HepG2 (cell line): Measurements from ENCODE around the gene MAP1LC3A. TPM values are rescaled to one million over a fixed set of nuclear protein-coding genes. Genes with fewer than 3 reads are reported as not detected.

Experiments used
- ATAC-seq: fragments of 200-7000 bp; cut with Tn5 transposase; 3 replicates; pipeline ENCODE4 v1.9.1; 2020; ENCODE audit warnings: mild to moderate bottlenecking, moderate library complexity
- BruUV-seq: library from RNA; stranded (reverse); fragments of 400-500 nt; replicated peaks from 2 replicates; lab custom pipeline; 2021; lab: Mats Ljungman, UMichigan
- CTCF ChIA-PET: fragments of 300-600 bp; formaldehyde crosslinking; extraction: SDS; loops from one replicate; lab custom pipeline; 2021; ENCODE audit warnings: low total read pairs, inconsistent platforms, low intra/inter-chr PET ratio; lab: Yijun Ruan, JAX
- POLR2A ChIA-PET: fragments of 350-600 bp; sonication (Branson Sonifier 250); formaldehyde crosslinking; loops from one replicate; lab custom pipeline; 2020; ENCODE audit warnings: antibody characterized with exemption, inconsistent platforms; lab: Yijun Ruan, JAX
- DNase-seq: peaks from one replicate; pipeline ENCODE4 v3.0.0-alpha.2; 2015; ENCODE audit warnings: low spot score
- FAIRE-seq: peaks from 3 replicates; lab custom pipeline; 2011; peaks lifted over from hg19 to GRCh38; lab: Jason Lieb, UNC
- H2AFZ ChIP-seq: one replicate; pipeline ENCODE4 v1.6.1; 2011; ENCODE audit warnings: low read length, inconsistent platforms
- H3K27ac ChIP-seq: fragments of 300-600 bp; 3 replicates; pipeline ENCODE4 v1.8.0; 2011; ENCODE audit warnings: mixed run types, mild to moderate bottlenecking, mixed read lengths, low read length, inconsistent platforms; ENCODE audit not compliant: insufficient read depth; ENCODE audit errors: extremely low read length
- H3K27me3 ChIP-seq, 2 experiments: fragments of 200-600 bp in 1 of 2; 2 replicates in 1 of 2; 3 replicates in 1 of 2; pipeline versions ENCODE4 v1.6.0 to v1.8.0; 2011; ENCODE audit warnings: low read length in 2 of 2, mild to moderate bottlenecking in 2 of 2, moderate library complexity in 2 of 2, inconsistent platforms in 1 of 2; ENCODE audit not compliant: insufficient read depth in 2 of 2, control insufficient read depth in 1 of 2
- H3K36me3 ChIP-seq, 2 experiments: fragments of 200-600 bp in 1 of 2; replicated peaks in 1 of 2; 2 replicates in 1 of 2; 3 replicates in 1 of 2; pipeline versions ENCODE4 v1.5.1 to v1.8.0; 2011; ENCODE audit warnings: low read length in 2 of 2, inconsistent platforms in 1 of 2; ENCODE audit not compliant: insufficient read depth in 2 of 2, control insufficient read depth in 1 of 2
- H3K4me1 ChIP-seq: 2 replicates; pipeline ENCODE4 v1.5.1; 2012; ENCODE audit warnings: low read length, inconsistent platforms; ENCODE audit not compliant: insufficient read depth
- H3K4me2 ChIP-seq: 2 replicates; pipeline ENCODE4 v1.6.0; 2011; ENCODE audit warnings: low read depth, low read length, inconsistent platforms
- H3K4me3 ChIP-seq, 3 experiments: fragments of 200-600 bp in 1 of 3; sonication (generic), shearing (Covaris generic) in 1 of 3; replicated peaks in 1 of 3; 2 replicates each; pipeline ENCODE4 v1.5.1; 2011 to 2016; ENCODE audit warnings: low read length in 3 of 3, inconsistent platforms in 2 of 3, low read depth in 2 of 3, mild to moderate bottlenecking in 2 of 3, control low read depth in 1 of 3, mixed read lengths in 1 of 3; ENCODE audit not compliant: insufficient read depth in 1 of 3
- H3K79me2 ChIP-seq: one replicate; pipeline ENCODE4 v1.6.1; 2011; ENCODE audit warnings: low read length, inconsistent platforms; ENCODE audit not compliant: insufficient read depth
- H3K9ac ChIP-seq: 2 replicates; pipeline ENCODE4 v1.6.0; 2011; ENCODE audit warnings: mild to moderate bottlenecking, low read depth, low read length, inconsistent platforms; ENCODE audit not compliant: insufficient read depth
- H3K9me3 ChIP-seq: 2 replicates; pipeline ENCODE4 v1.5.1; 2012; ENCODE audit warnings: mild to moderate bottlenecking, low read length
- H4K20me1 ChIP-seq: 2 replicates; pipeline ENCODE4 v1.6.0; 2011; ENCODE audit warnings: inconsistent platforms, mild to moderate bottlenecking, low read length, moderate library complexity; ENCODE audit not compliant: insufficient read depth
- ATF7-NPFF ChIP-seq: sonication (generic); formaldehyde crosslinking; IDR thresholded peaks from 2 replicates; pipeline ENCODE4 v1.8.1; 2023; ENCODE audit warnings: mild to moderate bottlenecking, low read depth, missing genetic modification reagents, moderate library complexity
- FOXJ3 ChIP-seq: sonication (generic); formaldehyde crosslinking; IDR thresholded peaks from 2 replicates; pipeline ENCODE4 v1.4.0; 2020; ENCODE audit warnings: missing genetic modification reagents, mild to moderate bottlenecking, borderline replicate concordance
- KAT8 ChIP-seq: IDR thresholded peaks from 2 replicates; pipeline ENCODE4 v1.6.1; 2016; ENCODE audit warnings: missing genetic modification reagents, missing compliant biosample characterization
- KLF15 ChIP-seq: sonication (generic); formaldehyde crosslinking; IDR thresholded peaks from 2 replicates; pipeline ENCODE4 v1.8.1; 2023; ENCODE audit warnings: borderline replicate concordance, mild to moderate bottlenecking, inconsistent platforms, missing genetic modification reagents, mixed read lengths
- KLF9 ChIP-seq: IDR thresholded peaks from 2 replicates; pipeline ENCODE4 v1.6.1; 2016; ENCODE audit warnings: low read depth
- PLRG1 ChIP-seq: fragments of 450-650 bp; conservative IDR thresholded peaks from 2 replicates; pipeline ENCODE4 v1.6.1; 2016
- TEAD2 ChIP-seq: sonication (generic); formaldehyde crosslinking; IDR thresholded peaks from 2 replicates; pipeline ENCODE4 v1.9.0; 2021; ENCODE audit warnings: missing genetic modification reagents
- XBP1 ChIP-seq: sonication (generic); formaldehyde crosslinking; IDR thresholded peaks from 2 replicates; pipeline ENCODE4 v1.5.0; 2020; ENCODE audit warnings: missing genetic modification reagents
- ZFP37 ChIP-seq: sonication (generic); formaldehyde crosslinking; IDR thresholded peaks from 2 replicates; pipeline ENCODE4 v1.4.0; 2020; ENCODE audit warnings: missing genetic modification reagents, borderline replicate concordance
- ZNF235 ChIP-seq: sonication (generic); formaldehyde crosslinking; IDR thresholded peaks from 2 replicates; pipeline ENCODE4 v1.8.1; 2023; ENCODE audit warnings: mild to moderate bottlenecking, missing genetic modification reagents, borderline replicate concordance
- ZNF781 ChIP-seq: sonication (generic); formaldehyde crosslinking; IDR thresholded peaks from 2 replicates; pipeline ENCODE4 v1.5.1; 2020; ENCODE audit warnings: borderline replicate concordance, mild to moderate bottlenecking, missing genetic modification reagents; ENCODE audit errors: not compliant biosample characterization
- ZNF788 ChIP-seq: sonication (generic); formaldehyde crosslinking; IDR thresholded peaks from 2 replicates; pipeline ENCODE4 v1.5.0; 2020; ENCODE audit warnings: mild to moderate bottlenecking, missing genetic modification reagents, borderline replicate concordance
- WGBS: methylation state at CpG from one replicate; pipeline ENCODE4 v1.1.6; 2017; ENCODE audit warnings: low lambda C conversion rate; 5-methylcytosine and 5-hydroxymethylcytosine counted together
- in situ Hi-C: cut with HindIII; loops from 2 replicates; pipeline ENCODE4 v1.10.0; 2017; ENCODE audit warnings: low pct_unique_long_range_greater_than_20kb; ENCODE audit not compliant: extremely low pct_ligation_motif_present
- intact Hi-C: fragments of 100-400 bp; cut with micrococcal nuclease; formaldehyde crosslinking; loops from one replicate; pipeline ENCODE4 v1.10.0; 2022; ENCODE audit not compliant: unreplicated experiment
- polyA plus RNA-seq, 8 experiments: library from polyadenylated mRNA; depleted of rRNA in 3 of 8; stranded (reverse) in 7 of 8; unstranded in 1 of 8; fragments of >200 nt; fragmentation: Illumina TruSeq in 4 of 8; extraction: Trizol in 4 of 8; gene quantifications; 2 replicates each; pipeline versions ENCODE4 v1.2.1 to v1.2.3, GENCODE V29; 2011 to 2016; ENCODE audit warnings: low read depth in 4 of 8, missing spikeins in 1 of 8, mixed read lengths in 1 of 8; ENCODE audit not compliant: insufficient read depth in 1 of 8
- total RNA-seq, 5 experiments: library from RNA; depleted of rRNA; stranded (reverse); fragments of >200 nt; fragmentation: Illumina TruSeq; extraction: Trizol; gene quantifications; 2 replicates each; pipeline ENCODE4 v1.2.3, GENCODE V29; 2016; ENCODE audit warnings: low read depth in 1 of 5
- TF ChIP-seq, protein P1 (sequence below): sonication (generic); formaldehyde crosslinking; IDR thresholded peaks from 2 replicates; pipeline ENCODE4 v1.9.0; 2021; ENCODE audit warnings: missing genetic modification reagents, mild to moderate bottlenecking, borderline replicate concordance
- TF ChIP-seq, protein P2 (sequence below): sonication (generic); formaldehyde crosslinking; IDR thresholded peaks from 2 replicates; pipeline ENCODE4 v1.5.1; 2020; ENCODE audit warnings: mild to moderate bottlenecking, missing genetic modification reagents, borderline replicate concordance
- TF ChIP-seq, protein P3 (sequence below): sonication (generic); formaldehyde crosslinking; IDR thresholded peaks from 2 replicates; pipeline ENCODE4 v1.4.0; 2020; ENCODE audit warnings: missing genetic modification reagents

The MAP1LC3A gene
- total and polyA plus RNA-seq, 2 of the 13 experiments (the other 11 are each of a cell fraction or from before 2014, with no cell fraction given), result not detected

DNA sequence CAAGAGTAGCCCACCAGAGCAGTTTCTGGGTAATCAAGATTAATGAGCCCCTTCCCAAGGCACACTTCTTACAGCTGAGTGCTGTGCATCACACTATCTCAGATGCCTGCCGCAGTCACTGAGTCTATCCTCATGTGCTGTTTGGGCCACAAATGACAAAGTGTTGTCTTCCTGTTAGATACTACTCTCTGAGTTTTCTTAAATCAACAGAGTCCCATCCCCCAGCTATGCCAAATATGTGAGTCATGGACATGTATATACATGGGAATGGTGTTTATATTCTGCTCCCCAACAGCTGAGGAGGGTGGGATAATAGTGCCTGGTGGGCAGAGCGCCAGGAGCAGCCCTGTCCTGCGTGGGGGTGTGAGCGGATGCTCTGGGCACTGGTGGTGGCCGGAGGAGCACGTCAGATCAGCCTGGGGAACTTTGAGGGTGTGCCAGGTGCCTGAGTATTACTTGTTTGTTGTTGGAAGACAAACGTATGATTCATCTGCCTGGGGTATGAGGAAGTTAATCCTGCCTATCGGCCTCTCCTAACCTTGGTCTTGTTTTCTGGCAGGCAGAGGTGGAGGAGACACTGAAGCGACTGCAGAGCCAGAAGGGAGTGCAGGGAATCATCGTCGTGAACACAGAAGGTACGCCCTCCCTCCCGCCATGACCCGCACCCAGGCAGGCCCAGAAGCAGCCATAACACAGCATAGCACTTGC is 32.7 kb upstream of the MAP1LC3A start:
- Histone ChIP-seq H3K4me3 (0 out of 6 replicates have a peak overlapping the region, but pooled peaks of 1 of the 3 experiments have one; percentile 12), H3K4me1 (peaks cover 56% of the 10 kb centered on the region), H3K27ac (peak overlapping the region; percentile 51), H3K9me3 (no peaks in the 10 kb centered on the region), H4K20me1 (peaks cover 42% of the 10 kb centered on the region), H3K27me3 (no peaks in the 10 kb centered on the region), H3K79me2 (peaks cover 56% of the 10 kb centered on the region), H2AFZ (no peak overlapping the region), H3K4me2 (peak overlapping the region; percentile 52), H3K36me3 (peaks cover 33 to 48% of the 10 kb centered on the region in 2 experiments), H3K9ac (peak overlapping the region; percentile 30)
- in situ Hi-C loops, result no loop called here
- peak; percentile 70 for FAIRE-seq
- intact Hi-C loops, result loop anchor here (2.0 kb wide), 1 partner anchor 23 kb away; no protein-coding TSS in a partner anchor
- peak; percentile 98 for DNase-seq
- no TSS peak for BruUV-seq
- ATAC-seq, result peak; percentile 81
- WGBS, result 40% methylated on average over 14 of the region's 14 CpGs
- ChIA-PET POLR2A (interaction anchor here (1.6 to 2.6 kb wide), 5 partner anchors 10 to 223 kb away, joined by 4 to 32 read pairs (median 7); partner anchors contain the start of genes AHCY, DYNLRB1 and TP53INP2), CTCF (interaction anchor here (0.6 kb wide), 1 partner anchor 264 kb away, joined by 3 read pairs; no protein-coding TSS in a partner anchor)
- no peak for TF ChIP-seq XBP1 (CRISPR knock-in tag)
- peak; percentile 86 for TF ChIP-seq ATF7-NPFF (CRISPR knock-in tag)
- TF ChIP-seq, protein P1, sequence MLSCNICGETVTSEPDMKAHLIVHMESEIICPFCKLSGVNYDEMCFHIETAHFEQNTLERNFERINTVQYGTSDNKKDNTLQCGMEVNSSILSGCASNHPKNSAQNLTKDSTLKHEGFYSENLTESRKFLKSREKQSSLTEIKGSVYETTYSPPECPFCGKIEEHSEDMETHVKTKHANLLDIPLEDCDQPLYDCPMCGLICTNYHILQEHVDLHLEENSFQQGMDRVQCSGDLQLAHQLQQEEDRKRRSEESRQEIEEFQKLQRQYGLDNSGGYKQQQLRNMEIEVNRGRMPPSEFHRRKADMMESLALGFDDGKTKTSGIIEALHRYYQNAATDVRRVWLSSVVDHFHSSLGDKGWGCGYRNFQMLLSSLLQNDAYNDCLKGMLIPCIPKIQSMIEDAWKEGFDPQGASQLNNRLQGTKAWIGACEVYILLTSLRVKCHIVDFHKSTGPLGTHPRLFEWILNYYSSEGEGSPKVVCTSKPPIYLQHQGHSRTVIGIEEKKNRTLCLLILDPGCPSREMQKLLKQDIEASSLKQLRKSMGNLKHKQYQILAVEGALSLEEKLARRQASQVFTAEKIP (CRISPR knock-in tag), result no peak
- no peak for TF ChIP-seq PLRG1
- TF ChIP-seq TEAD2 (CRISPR knock-in tag), result no peak
- peak; percentile 35; the same call in 1 of the 2 replicates for TF ChIP-seq ZNF788 (CRISPR knock-in tag)
- TF ChIP-seq ZNF781 (CRISPR knock-in tag), result peak; percentile 64
- TF ChIP-seq, protein P2, sequence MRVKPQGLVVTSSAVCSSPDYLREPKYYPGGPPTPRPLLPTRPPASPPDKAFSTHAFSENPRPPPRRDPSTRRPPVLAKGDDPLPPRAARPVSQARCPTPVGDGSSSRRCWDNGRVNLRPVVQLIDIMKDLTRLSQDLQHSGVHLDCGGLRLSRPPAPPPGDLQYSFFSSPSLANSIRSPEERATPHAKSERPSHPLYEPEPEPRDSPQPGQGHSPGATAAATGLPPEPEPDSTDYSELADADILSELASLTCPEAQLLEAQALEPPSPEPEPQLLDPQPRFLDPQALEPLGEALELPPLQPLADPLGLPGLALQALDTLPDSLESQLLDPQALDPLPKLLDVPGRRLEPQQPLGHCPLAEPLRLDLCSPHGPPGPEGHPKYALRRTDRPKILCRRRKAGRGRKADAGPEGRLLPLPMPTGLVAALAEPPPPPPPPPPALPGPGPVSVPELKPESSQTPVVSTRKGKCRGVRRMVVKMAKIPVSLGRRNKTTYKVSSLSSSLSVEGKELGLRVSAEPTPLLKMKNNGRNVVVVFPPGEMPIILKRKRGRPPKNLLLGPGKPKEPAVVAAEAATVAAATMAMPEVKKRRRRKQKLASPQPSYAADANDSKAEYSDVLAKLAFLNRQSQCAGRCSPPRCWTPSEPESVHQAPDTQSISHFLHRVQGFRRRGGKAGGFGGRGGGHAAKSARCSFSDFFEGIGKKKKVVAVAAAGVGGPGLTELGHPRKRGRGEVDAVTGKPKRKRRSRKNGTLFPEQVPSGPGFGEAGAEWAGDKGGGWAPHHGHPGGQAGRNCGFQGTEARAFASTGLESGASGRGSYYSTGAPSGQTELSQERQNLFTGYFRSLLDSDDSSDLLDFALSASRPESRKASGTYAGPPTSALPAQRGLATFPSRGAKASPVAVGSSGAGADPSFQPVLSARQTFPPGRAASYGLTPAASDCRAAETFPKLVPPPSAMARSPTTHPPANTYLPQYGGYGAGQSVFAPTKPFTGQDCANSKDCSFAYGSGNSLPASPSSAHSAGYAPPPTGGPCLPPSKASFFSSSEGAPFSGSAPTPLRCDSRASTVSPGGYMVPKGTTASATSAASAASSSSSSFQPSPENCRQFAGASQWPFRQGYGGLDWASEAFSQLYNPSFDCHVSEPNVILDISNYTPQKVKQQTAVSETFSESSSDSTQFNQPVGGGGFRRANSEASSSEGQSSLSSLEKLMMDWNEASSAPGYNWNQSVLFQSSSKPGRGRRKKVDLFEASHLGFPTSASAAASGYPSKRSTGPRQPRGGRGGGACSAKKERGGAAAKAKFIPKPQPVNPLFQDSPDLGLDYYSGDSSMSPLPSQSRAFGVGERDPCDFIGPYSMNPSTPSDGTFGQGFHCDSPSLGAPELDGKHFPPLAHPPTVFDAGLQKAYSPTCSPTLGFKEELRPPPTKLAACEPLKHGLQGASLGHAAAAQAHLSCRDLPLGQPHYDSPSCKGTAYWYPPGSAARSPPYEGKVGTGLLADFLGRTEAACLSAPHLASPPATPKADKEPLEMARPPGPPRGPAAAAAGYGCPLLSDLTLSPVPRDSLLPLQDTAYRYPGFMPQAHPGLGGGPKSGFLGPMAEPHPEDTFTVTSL (CRISPR knock-in tag), result peak; percentile 97
- TF ChIP-seq, protein P3, sequence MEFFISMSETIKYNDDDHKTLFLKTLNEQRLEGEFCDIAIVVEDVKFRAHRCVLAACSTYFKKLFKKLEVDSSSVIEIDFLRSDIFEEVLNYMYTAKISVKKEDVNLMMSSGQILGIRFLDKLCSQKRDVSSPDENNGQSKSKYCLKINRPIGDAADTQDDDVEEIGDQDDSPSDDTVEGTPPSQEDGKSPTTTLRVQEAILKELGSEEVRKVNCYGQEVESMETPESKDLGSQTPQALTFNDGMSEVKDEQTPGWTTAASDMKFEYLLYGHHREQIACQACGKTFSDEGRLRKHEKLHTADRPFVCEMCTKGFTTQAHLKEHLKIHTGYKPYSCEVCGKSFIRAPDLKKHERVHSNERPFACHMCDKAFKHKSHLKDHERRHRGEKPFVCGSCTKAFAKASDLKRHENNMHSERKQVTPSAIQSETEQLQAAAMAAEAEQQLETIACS (CRISPR knock-in tag), result no peak
- TF ChIP-seq KLF9 (CRISPR knock-in tag), result no peak
- no peak; the same call in none of the 2 replicates for TF ChIP-seq ZFP37 (CRISPR knock-in tag)
- peak; percentile 70 for TF ChIP-seq FOXJ3 (CRISPR knock-in tag)
- TF ChIP-seq KAT8 (CRISPR knock-in tag), result peak; percentile 71
- 0 out of 2 replicates have a peak, but pooled peaks have one; percentile 73 for TF ChIP-seq ZNF235 (CRISPR knock-in tag)
- no peak for TF ChIP-seq KLF15 (CRISPR knock-in tag)
